GM19238 (cell line): ENCODE data around the gene OR51Q1.

Experiments used
- DNase-seq: peaks from one replicate; pipeline ENCODE4 v3.0.0; 2011; ENCODE audit warnings: low spot score; ENCODE audit not compliant: insufficient read length

Gene OR51Q1, protein sequence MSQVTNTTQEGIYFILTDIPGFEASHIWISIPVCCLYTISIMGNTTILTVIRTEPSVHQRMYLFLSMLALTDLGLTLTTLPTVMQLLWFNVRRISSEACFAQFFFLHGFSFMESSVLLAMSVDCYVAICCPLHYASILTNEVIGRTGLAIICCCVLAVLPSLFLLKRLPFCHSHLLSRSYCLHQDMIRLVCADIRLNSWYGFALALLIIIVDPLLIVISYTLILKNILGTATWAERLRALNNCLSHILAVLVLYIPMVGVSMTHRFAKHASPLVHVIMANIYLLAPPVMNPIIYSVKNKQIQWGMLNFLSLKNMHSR

DNA sequence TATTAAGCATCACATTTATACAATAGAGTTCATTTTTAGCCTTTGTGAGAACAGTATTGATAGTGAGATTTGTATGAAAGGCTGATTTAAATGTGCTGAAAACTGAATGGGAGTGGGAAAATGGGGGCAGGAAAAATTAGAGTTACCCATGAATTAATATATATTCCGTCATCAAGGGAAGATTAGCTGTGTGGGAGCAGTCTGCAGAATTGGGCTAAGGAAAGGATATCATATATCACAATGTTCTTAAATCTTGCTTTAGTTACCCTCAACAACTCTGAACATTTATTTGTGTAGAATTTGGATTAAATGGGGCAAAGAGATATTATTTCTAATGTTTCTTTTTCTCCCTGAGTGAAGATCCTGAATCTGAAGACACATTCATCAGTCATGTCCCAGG lies at the start of gene OR51Q1:
TSS of gene OR51Q1 (plus strand) at position 301 of the 400 bp plus-strand sequence. CDS start at position 391, 90 bp downstream.
- no peak for DNase-seq

DNA sequence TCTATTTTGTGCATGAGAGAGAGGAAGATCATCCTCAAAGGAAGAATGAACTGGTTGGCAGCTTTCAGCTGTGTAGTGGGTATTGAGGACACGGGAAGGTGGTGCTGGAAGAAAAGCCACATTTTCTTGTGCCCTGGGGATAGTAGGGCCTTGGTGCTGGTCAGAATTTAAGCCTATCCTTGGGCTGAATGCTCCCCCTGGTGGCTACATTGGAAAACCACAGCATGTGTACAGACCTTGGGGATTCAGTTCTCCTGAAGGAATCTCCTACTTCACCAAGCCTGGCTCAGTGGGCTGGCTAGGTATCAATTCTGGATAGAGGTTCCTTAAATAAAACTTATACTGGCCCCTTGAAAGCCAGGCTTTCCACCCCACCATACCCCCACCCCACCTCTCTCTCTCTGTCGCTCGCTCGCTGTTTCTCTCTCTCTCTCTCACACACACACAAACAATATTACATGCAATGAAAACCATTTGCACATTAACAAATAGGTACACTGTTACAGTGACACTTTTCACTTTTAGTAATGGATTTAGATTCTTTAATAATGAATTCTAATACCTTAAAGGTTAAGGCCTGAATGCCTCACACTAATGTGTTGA lies 41.1 kb upstream of the OR51Q1 start:
- peak; percentile 31 for DNase-seq

DNA sequence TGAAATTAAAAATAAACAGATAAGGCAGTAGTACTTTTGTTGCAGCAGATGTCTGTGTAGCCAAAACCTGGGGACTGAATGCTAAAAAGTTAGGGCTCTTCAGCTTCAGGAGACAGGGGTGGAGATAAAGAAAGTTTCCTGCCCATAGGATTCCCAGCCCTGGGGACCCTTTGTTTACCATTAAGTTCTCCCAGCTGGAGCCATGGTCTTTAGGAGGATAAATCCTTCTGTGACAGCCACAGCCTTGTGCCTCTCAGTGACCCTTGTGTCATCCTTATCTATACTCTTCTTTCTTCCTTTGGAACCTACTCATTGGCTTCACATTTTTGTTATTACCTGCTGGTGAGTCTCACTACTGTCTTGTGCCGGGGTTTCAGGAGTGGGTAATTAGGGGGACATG lies 38.3 kb upstream of the OR51Q1 start, which contains the start of gene OR51M1:
TSS of gene OR51M1 (plus strand) at position 237 of the 400 bp plus-strand sequence. CDS start 5,587 bp downstream, outside the sequence.
- no peak for DNase-seq

DNA sequence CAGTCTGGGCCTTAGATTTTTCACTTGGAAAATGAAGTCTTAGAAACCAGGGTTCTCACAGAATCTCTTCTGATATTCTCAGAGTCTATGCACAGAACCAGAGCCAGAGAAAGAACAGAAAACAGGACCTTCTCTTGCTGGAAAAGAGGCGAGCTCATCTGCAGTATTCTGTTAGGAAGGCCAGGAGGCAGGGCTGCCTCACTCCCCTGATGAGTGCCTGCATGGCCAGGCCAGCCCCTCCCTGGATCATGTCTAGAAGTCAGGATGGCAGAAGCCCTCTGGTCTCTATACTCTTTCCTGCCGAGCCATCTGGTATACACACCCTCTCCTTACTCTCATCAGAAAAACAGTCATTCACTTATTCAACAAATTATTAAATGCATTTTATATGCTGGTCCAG lies 37.6 kb upstream of the OR51Q1 start:
- no peak for DNase-seq

DNA sequence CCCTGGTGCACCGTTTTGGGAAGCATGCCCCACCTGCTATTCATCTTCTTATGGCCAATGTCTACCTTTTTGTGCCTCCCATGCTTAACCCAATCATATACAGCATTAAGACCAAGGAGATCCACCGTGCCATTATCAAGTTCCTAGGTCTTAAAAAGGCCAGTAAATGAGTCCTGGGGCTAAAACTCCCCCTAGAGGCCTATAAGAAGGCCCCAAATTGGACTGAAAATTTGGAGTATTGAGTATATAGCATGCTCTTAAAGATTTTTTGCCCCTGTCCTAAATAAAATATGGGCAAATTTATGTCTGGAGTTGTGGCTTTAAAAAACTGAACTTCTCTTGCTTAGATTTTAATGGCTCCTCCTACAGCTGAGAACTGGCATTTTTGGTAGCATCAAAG lies 31.7 kb upstream of the OR51Q1 start:
- DNase-seq: no peak

DNA sequence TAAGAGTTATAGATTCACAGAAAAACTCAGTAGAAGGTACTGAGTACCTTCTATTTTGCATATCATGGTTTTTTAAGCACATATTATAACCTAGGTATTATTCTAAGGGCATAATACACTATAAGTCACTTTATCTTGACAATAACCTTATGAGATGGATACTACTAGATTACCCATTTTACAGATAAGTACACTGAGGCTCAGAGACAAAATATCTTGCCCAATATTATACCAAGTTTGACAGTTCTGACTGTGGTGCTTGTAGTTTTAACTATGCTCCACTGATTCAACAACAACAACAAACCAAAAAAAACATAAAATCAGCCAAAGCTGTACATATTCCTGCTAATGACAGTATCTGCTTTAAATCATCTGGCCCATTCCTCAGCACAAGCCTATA lies 27.8 kb upstream of the OR51Q1 start:
- DNase-seq: no peak

DNA sequence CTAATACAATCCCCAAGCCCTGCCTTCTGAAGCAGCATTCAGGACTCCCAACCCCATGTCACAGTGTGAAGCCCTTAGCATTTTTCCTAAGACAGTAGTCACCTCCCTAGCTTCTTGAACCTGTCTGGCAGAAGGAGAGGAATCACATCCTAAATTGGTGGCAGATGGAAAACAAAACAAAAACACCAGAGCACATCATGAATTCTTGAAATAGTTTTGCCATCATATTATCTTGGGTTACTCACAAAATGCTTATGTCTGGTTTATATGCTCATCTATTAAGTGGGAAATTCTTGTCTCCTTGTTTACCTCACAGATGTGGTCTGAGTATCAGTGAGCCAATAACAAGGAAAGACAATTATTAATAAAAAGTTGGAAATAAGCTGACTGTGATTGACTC lies 23.0 kb upstream of the OR51Q1 start:
- no peak for DNase-seq

DNA sequence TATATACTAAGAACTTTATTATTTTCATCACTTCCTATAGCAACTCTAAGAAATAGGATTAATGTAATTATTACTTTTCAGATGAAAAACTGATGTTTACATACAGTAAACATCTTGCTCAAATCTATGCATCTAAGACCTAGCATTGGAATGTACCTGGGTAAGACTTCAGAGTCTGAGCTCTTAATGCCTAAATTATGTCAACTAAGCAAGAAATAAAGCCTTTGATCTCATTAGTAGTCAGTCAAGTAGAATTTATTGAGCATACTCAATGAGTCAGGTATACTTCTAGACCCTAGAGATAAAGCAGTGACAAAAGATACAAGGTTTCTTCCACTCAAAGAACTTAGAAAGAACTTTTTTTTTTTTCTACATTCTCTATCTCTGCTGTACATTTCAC lies 16.7 kb upstream of the OR51Q1 start:
- no peak for DNase-seq

DNA sequence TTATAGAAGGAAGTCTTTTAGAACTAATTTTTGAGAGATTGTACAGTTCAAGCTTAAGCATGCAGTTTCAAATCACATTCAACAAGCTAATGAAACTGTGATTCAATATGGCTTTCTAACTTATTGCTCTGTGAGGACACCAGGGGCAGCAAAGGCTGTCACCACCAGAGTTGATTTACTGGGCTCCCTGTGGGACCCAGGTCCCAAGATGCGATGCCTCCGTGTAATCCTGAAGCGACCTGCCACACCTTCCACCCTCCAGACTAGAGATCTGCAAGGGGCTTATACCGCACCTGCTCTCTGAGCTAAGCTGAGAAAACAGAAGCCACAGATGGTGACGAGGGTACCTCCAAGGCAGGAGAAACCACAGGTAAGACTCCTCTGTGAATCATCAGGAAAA lies 918 bp upstream of the OR51Q1 start:
- DNase-seq: no peak

DNA sequence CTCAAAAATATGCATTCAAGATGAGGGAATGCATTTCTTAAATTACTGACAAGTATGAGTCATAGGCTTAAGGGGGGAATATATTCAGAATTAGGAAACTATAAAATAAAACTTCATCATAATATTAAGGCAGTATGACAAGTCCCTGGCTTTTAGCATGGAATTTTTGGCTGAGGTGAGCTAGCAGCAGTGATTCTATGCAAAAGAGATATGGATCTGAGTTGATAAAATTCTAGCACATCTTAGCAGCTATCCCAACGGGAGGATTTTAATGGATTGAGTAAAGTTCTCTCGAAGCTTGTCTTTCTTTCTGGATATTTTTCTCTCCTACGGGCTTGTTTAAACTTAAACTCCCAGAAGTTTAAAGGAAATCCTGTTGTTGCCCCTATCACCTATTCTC lies 1.2 kb downstream of the OR51Q1 start:
- DNase-seq: no peak

DNA sequence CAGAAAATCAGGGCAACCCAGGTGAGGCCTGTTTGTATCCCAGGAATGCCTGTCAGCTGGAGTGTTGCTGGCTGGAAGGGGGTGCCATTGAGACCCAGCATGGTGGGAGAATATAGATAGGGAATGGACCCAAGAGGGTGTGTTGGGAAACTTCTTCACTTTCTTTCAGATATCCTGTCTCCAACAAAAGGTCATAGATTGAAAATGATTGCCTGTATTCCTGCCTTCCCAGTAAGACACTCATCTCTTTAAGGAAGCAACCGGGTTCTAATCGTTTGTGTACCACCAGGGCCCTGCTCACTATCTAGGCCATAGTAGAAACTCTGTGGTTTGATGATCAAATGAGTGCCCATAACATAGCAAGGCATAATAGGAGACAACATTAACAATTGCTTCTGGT lies 19.5 kb downstream of the OR51Q1 start, which contains the start of gene OR51I1:
TSS of gene OR51I1 (minus strand) at position 101 of the 400 bp plus-strand sequence. CDS start at position 101, 0 bp downstream.
- DNase-seq: no peak

DNA sequence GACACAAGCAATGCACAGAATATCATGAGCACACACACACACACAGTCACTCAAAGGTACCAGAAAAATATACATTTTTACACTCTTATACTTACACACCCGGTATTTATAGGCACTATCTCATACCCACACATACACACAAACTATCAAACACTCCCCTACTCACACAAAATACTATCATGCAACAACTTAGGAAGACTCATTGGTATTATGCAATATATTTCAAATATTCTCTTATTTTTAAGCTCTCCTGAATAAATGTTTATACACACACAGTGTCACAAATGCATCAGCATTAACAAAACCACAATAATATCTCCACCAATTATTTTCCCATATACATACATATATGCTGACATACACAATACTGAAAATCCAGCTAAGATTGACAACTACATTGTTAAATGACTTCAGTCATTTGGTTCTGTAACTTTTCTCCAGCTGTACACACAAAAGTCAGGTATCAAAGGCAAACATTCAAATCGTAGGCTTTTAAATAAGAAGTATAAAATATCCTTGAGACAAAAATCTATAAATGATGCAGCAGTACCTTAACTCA lies 22.0 kb downstream of the OR51Q1 start:
- DNase-seq: no peak

DNA sequence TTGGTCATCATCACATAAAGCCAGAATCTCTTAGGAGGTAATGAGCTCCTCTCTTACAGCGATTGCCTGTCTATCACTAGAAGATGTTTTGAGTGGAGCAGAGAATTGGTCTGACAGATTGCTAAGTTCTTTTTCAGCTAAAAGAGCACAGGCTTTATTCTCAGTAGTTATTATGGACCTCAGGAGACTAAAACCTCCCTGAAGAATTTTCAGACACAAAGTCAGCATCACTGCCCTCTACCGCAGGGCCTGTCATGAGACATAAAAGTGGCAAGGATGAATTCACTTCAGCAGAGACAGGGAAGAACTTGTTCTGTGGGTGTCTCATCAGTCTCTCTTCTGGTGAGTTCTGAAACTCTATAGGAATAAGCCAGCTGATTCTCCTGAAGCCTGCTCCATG lies 27.1 kb downstream of the OR51Q1 start, which contains the start of gene OR51I2:
TSS of gene OR51I2 (plus strand) at position 301 of the 400 bp plus-strand sequence. CDS start 4,166 bp downstream, outside the sequence.
- DNase-seq: no peak

DNA sequence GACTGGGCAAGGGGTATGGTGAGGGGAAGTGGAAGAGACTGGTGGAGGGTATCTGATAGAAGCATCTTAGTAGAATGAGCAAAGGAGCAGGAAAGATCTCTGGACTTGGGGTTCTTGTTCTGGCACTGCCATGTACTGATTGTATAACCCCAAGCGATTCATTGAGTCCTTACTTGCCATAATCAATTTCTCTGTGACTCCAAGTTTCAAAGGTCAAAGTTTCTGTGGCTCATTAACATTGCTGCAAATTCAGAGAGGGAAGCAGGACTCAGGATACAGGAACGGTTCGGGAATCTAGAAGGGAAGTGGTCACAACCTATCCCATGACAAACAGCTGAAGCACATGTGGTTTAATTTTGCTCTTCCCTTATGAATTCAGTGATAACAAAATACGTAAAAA lies 27.5 kb downstream of the OR51Q1 start:
- no peak for DNase-seq

DNA sequence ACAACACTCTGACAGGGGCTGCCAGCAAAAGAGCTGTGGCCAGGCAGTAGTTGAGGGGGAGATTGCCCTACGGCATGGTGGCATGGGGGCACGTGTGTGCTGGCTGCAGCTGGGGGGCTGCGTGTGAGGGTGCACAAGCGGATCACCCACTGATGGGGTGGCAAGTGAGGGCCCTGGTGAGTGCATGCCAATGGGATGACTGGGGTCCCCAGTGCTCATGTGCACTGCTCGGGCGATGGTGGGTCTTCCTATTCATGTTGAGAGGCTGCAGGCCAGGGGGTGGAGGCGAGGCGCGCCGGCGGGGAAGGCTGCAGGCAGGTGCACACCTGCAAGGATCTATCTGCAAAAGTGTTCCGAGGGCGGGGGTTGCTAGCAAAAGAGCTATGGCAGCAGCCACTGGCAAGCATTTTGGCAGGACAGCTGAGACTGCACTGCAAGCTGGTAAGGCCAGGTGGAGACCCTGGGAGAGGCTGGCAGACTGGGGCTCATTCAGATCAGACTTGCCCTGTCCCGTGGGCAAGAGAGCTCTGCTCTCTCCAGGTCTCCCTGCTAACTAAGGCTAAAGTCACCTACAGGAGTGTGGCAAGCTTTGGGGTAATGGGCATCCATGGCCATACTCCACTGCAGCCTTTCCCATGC lies 39.2 kb downstream of the OR51Q1 start:
- DNase-seq: no peak

DNA sequence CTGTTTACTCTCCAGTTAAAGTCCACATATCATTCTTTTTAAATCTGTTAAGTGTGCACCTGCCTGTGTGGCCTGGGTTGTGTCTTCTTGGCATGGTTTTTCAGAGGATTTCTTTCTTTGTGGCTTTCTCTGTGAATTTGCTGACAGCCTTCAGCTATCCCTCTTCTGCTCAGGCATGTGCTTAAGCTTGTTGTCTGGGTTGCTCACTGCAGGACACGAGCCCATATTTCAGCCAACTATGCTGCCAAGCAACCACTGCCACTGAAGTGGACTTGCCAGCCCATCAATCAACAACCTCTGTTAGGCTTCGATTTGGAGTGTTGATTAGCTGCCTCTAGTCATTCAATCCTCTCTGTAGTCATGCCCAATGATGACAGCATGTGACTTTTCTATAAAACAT lies 45.6 kb downstream of the OR51Q1 start:
- DNase-seq: no peak
